Fibroblast of skin of back (primary cell): Measurements from ENCODE around the gene TUBA4B.
"Not testable (repeated sequence)": the region's sequence is repeated elsewhere in the genome, so short reads cannot be mapped to it uniquely, and the experiment has no call there.

Source experiments
- DNase-seq: peaks from one replicate; pipeline ENCODE4 v3.0.0-alpha.2; 2013

The TUBA4B gene

DNA sequence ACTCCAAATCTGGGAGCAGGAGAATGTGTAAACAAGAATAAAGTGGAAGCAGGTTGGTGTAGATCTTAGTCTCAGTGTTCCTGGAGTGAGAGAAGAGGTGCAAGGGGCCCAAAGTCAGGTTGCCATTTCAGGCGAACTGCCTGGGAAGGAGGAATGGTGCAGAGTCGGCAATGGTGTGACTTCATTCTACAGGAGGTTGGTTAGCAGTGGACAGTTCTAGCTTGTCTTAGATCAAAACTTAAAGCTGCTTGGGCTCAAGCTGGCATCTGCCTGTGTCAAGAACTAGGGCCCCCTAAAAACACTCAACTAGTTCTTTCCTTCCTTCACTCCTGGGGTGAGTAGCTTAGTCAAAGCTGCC lies 4.2 kb upstream of the TUBA4B start:
- DNase-seq = no peak

DNA sequence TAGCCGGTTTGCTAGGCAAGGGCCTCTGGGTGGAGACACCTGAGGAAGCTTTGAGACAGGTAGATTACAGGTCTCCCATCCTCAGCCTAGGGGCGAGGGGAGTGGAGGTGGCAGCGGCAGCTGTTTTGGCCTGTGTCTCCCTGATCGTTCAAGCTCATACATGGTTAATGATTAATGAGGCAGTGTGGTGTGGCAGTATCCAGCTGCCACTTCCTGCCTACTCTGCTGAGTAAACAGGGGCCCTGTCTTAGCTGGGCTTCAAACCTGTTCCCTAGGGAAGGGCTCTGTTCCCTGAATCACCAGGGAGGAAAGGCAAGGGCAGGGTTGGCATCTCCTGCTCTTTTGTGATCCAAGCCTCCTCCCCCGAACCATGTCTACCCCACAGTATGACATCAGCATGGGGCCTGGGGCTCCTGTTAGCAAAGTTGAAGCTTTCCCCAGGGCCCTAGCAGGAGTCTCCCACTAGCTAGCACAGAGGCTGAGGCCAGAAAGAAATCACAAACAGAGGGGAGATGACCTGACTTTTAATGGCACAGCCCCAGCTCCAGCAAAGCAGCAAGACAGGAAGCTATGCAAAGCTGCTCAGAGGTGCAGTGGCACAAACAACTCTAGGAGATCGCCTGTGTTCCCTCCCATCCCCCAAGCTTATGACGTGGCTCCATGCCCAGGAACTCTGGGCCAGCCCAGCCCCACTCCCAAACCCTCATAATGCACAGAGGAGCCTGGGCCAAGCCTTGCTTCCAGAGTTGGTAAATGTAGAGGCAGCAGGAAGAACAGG lies 3.7 kb upstream of the TUBA4B start:
- DNase-seq = peak; percentile 86

DNA sequence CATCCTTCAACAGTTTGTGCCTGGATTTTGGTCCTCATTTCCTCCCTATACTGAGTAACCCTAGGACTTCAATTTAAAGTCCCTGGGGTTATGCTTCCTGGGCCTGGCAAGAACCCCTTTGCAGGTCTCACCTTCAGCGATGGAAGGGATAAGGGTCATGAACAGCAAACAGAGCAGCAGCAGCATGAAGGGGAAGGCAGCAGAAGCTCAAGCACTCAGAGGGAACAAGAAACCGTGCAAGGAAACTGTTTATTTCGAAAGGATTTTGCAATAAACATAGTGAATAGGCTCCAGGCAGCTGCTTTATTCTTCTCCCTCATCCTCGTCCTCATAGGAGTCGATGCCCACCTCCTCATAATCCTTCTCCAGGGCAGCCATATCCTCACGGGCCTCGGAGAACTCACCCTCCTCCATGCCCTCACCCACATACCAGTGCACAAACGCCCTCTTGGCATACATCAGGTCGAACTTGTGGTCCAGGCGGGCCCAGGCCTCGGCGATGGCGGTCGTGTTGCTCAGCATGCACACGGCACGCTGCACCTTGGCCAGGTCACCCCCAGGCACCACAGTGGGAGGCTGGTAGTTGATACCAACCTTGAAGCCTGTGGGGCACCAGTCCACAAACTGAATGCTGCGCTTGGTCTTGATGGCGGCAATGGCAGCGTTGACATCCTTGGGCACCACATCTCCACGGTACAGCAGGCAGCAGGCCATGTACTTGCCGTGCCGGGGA lies 2.8 kb upstream of the TUBA4B start:
- DNase-seq = no peak

DNA sequence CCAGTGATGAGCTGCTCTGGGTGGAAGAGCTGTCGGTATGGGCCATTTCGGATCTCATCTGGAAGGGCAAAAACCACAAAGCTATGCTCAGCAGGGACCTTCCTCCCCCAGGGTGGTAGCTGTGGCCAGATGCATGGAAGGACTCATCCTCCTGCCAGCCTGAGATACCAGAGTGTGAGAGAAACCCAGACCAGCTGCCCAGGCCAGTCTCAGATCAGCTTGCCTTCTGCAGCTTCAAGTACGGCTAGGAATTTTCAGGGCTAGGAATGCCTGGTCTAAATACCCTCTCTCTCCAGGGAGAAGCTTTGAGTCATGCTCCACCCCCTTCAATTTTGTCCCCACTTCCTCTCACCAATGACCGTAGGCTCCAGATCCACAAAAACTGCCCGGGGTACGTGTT lies 1.4 kb upstream of the TUBA4B start:
- DNase-seq = peak; percentile 72

DNA sequence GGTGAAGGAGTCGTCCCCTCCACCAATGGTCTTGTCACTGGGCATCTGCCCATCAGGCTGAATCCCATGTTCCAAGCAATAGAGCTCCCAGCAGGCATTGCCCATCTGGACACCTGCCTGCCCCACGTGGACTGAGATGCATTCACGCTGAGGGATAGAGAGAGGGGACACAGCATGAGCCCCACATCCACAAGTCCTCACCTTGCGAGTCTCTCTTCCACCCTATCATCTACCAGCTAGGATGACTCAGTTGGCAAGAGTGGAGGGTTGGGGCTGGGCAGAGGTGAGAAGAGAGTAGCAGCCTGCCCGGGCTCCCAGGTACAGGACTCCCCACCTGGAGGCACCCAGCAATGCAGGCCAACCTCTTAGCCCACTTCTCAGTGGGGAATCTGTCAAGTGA lies 959 bp upstream of the TUBA4B start:
- no peak for DNase-seq

DNA sequence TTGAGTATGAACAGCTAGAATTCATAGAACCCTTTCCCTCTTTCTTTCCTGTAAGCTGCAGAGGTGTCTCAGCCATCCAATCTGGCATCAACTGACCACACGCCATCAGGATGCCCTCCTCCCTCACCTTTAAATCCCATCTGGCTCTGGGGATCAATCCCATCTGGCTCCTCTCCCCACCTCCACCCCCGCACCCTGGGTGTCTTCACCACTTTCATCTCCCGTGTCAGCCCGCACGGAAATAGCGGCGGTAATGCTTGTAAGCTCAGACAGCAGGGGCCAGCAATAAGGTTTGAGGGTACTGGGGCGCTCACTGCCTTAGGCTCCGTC lies 508 bp upstream of the TUBA4B start:
- DNase-seq = no peak

DNA sequence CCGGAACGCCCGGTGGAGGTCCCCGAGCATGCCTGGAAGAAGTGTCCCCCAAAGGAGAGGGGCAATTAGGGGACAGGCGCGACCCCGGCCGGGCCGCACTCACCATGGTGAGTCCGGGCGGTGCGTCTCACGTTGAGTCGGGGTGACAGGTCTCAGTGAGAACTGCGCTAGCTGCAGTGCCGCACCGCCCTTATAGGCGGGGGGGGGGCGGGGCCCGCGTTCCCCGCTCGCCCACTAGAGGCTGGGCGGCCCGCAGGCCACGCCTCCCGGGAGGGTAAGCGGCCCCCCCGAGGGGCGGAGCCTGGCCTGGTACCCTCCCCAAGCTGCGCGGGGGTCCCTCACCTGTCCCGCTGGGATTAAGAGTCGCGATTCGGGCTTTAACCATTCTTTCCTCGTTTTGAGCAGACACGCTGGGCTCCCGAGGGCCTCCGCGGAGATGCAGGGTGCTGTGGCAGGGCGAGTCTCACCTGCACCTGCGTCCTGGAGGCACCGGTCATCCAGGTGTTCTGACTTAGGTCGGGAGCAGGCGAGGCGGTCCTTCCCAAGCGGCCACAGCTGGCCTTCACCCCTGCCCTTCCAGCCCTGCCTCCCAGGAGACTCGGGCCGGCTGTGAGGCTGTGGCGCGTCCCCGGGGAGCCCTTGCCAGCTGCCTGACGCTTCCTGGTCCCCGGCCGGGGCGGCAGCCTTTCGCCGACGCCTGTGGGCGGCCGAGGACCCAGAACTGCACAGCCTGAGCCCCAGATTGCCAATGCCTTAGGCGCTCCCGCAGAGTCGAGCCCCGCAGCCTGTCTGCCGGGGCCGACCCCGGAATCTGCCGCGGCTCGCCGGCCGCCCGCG lies 928 bp downstream of the TUBA4B start, which contains the start of gene TUBA4A:
TUBA4A (minus strand) TSS at position 166 of the 837 bp plus-strand sequence; CDS start at position 106, 60 bp downstream.
- DNase-seq = peak; percentile 59

DNA sequence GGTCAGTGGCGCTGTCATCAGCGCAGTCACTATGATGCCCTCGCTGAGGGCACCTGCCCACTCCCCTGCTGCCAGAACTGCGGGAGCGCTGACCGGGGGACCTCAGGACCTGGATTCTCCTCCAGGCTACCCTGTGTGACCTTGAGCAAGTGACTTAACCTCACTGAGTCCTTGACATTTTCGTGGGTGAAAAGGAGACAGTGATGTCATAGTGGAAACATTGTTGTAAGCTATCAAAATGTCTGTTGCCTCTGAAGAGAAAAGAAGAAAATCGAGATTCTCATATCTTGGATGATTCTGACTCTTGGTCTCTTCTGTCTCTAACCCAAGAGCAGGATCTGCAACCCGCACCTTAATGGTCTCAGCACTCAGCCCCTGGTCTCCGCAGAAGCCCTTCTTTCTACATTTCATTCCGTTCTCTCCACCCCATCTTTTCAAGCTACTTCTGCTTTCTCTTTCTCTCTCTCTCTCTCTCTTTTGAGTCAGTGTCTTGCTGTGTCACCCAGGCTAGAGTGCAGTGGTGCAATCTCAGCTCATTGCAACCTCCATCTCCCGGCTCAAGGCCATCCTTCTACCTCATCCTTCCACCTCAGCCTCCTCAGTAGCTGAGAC lies 1.7 kb downstream of the TUBA4B start:
- DNase-seq = no peak

DNA sequence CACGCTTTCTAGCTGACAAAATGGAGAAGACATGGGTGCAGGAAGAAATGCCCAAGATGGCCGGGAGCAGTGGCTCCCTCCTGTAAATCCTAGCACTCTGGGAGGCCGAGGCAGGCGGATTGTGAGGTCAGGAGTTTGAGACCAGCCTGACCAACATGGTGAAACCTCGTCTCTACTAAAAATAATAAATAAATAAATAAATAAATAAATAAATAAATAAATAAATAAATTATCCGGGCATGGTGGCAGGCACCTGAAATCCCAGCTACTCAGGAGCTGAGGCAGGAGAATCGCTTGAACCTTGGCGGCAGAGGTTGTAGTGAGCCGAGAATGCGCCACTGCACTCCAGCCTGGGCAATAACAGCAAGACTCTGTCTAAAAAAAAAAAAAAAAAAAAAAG lies 5.9 kb downstream of the TUBA4B start:
- DNase-seq = not testable (repeated sequence)

DNA sequence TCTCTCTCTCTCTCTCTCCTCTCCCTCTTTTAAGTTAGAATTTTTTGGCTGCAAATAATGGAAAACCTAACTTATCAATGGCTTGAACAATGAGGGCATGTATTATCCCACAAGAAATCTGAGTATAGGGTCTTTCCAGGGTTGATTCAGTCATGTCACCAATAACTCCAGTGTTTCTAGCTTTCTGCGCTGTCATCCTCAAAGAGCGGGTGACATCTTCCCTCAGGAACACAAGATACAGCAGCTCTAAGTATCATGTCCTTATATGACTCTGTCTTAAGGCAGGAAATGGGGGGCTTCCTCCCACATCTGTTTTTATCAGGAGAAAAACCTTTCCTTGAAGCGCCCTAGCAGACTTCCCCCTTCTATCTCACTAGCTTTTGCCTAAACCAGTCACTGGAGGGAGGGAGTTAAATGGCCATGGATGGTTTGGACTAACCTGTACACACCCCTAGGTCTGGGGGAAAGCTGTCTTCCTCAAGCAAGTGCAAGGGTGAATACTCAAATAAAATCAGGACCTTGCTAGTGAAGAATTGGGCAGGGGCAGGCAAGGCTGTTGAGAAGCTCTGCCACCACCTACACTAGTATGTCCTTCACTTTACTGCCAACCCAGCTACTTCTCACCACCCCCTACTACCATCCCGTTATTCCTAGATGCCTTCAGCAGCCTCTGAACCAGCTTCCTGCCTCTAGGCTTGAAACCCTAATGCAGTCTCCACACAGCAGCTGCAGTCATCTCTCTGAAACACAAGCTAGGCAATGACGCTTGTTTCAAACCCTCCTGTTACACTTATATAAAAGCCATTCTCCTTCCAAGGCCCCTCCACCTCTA lies 8.2 kb downstream of the TUBA4B start:
- no peak for DNase-seq

DNA sequence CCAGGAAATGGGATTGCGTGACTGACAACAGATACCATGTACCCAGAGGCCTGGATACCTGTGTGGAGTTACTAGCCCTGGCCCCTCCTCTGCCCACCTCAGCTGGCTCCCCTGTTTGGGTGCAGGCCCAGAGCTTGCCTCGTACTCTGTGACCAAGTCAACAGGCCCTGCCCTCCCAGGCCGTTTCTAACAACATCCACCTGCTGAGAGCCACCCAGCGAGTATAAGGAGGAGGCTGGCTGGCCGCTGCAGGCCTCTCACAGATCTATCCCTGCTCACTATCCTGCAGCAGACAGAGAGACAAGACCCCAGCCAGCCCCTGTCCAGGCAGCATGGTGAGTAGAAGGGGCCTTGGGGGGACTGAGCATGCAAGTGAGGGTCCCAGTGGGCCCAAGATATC lies 13.2 kb downstream of the TUBA4B start:
- DNase-seq = no peak

DNA sequence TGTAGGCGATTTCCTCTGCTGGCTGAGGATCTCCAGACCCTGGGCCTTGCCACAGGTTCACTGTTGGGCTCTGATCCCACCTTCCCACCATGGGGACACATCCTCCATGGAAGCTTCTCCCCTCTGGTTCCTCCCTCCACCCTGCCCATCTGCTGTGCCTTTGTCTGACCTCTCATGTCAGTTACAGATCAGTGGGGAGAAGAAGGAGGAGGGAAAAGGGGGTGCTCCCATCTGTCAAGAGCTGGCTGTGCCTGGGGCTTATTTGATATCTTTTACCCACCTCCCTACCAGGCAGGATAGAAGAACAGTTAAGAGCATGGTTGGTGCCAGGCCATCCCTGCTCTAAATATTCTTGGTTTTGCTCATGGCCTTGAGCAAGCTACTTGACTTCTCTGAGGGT lies 13.8 kb downstream of the TUBA4B start:
- DNase-seq = no peak

DNA sequence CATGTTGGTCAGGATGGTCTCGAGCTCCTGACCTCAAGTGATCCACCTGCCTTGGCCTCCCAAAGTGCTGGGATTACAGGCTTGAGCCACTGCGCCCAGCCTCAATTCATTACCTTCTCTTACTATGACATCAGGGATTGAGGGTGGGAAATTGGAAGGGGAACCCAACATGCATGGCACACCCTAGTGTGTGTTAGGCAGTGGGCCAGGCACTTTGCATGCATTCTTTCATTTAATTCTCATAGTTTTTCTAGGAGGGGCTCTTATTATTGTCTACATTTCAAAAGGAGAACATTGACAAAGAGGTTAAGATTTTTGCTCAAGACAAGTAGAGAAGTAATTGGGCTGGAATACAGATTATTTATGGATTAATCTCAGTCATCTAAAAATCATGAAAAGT lies 15.3 kb downstream of the TUBA4B start:
- no peak for DNase-seq

DNA sequence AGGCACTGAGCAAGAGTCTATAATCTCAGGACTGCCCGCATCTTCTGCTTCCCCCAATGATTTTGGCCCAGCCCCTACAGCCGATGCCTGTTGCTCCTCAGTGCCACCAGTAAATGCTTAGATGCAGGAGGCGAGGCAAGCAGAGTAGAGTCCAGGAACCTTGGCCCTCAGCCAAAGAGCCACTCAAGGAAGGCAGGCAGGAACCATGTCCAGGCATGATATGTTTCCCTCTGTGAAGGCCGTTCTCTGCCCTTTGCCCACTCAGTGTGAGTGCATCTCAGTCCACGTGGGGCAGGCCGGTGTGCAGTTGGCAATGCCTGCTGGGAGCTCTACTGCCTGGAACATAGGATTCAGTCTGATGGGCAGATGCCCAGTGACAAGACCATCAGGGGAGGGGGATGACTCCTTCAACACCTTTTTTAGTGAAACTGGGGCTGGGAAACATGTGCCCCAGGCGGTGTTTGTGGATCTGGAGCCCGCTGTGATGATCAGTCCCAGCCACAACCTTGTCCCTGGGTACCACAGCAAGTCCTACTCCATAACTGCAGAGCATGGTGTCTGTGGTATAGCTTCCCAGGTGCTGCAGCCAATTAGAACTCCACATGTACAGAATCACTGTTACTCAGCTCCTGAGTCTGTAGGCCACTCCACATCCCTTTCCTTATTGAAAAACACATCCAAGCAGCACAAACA lies 16.5 kb downstream of the TUBA4B start:
- no peak for DNase-seq

DNA sequence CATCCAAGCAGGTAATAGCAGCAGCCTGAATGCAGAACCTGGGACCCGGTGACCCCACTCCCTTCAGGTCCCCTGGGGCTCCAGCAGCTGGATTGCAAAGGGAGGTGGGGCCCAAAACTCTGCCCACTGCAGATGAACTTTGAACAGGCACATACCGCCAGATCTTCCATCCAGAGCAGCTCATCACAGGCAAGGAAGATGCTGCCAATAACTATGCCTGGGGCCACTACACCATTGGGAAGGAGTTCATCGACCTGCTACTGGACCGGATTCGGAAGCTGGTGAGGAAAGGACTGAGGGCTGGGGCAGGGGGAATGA lies 17.0 kb downstream of the TUBA4B start:
- DNase-seq = no peak

DNA sequence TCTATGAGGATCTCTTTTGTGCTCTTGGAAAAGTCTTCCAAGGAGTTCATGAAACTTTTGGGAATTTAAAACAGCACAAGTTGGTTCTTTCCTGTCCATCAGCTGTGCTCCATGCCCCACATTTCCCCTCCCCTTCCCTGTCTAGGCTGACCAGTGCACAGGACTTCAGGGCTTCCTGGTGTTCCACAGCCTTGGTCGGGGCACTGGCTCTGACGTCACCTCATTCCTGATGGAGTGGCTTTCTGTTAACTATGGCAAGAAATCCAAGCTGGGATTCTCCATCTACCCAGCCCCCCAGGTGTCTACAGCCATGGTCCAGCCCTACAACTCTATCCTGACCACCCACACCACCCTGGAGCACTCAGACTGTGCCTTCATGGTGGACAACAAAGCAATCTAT lies 18.0 kb downstream of the TUBA4B start:
- DNase-seq = no peak

DNA sequence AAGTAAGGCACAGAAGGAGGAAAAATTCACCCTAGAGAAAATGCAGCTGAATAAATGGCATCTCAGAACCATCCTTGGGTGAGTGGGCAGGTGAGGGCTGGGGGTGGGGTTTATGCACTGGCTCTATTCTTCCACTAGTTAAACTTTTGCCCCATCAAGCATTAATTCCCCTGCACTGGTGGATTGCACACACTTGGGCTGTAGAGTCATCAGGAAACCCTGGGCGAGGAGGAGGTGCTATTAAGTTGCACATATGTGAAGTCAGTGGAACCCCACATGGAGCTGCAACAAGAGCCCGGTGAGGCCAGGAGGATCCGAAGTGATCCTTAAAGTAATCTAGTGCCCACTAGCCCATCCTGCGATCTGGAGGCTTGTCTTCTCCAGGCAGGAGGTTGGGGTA lies 19.3 kb downstream of the TUBA4B start:
- DNase-seq = no peak

DNA sequence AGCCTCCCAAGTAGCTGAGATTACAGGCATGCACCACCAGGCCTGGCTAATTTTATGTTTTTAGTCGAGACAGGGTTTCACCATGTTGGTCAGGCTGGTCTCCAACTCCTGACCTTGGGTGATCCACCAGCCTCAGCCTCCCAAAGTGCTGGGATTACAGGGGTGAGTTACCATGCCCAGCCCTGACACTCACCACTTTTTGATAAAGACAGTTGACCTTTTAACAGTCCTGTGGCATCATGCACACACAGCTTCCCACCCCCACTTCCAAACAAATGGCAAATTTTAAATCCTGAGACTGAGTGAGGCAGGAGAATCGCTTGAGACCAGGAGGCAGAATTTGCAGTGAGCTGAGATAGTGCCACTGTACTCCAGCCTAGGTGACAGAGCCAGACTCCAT lies 20.0 kb downstream of the TUBA4B start:
- peak; percentile 17 for DNase-seq

DNA sequence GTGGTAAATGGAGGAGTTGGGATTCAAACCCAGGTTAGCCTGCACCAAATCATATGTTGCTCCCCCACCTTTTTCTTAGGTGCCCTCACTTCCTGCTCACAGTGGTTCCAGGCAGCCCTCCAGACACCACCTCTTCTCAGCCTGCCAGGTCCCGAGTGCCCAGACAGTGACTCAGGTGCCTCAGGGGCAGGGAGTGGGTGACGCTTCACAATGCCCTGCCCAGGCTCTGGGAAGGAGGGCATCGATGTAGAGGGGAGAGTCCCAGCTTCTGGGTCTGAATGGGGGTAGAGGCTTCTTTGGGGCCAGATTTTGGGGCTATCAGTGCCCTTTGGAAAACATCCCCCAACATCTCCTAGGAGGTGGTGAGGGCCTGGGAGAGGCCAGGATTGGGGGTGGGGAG lies 20.9 kb downstream of the TUBA4B start:
- peak; percentile 28 for DNase-seq

DNA sequence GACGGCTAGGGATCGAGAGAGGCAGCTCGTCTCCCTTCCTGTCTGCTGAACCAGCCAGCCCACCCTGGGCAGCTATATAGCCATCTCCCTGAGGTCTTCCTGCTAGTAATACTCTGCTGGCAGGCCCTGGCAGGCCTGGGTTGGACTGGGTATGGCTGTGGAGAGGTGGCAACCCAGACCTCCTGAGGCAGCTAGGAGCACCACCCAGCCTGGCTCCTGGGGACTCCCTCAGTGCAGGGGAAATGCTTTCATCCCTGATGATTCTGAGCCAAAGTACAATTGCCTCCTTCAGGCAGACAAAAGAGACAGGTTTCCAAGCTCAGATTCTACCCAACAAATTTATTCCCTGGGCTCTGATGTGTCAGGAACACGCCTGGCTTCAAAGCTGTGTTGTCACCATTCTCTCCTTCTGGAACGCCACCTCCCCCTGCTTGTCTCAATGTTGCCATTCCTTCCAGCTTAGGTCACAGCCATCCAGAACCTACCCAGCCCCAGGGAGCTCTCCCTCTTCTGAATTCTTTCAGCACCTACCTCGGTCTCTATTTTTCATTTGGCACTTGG lies 21.4 kb downstream of the TUBA4B start:
- DNase-seq = peak; percentile 94
